GM19468 (cell line): ENCODE data around the gene TRIM46.

ENCODE experiments used
- ATAC-seq: cut with Tn5 transposase; IDR thresholded peaks from one replicate; pipeline ENCODE4 v1.9.1; 2021; ENCODE audit warnings: mild to moderate bottlenecking, moderate library complexity, moderate number of reproducible peaks; ENCODE audit not compliant: unreplicated experiment; ENCODE audit errors: extremely low read depth

TRIM46 gene

DNA sequence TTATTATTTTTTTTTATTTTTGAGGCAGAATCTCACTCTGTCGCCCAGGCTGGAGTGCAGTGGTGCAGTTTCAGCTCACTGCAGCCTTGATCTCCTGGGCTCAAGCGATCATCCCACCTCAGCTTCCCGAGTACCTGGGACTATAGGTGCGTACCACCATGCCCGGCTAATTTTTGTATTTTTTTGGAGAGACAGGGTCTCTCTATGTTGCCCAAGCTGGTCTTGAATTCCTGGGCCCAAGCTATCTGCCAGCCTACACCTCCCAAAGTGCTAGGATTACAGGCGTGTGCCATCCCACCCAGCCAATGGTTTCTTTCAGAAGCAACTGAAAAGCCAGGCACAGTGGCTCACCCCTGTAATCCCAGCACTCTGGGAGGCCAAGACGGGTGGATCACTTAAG is 2.8 kb upstream of the TRIM46 start:
- no peak for ATAC-seq

DNA sequence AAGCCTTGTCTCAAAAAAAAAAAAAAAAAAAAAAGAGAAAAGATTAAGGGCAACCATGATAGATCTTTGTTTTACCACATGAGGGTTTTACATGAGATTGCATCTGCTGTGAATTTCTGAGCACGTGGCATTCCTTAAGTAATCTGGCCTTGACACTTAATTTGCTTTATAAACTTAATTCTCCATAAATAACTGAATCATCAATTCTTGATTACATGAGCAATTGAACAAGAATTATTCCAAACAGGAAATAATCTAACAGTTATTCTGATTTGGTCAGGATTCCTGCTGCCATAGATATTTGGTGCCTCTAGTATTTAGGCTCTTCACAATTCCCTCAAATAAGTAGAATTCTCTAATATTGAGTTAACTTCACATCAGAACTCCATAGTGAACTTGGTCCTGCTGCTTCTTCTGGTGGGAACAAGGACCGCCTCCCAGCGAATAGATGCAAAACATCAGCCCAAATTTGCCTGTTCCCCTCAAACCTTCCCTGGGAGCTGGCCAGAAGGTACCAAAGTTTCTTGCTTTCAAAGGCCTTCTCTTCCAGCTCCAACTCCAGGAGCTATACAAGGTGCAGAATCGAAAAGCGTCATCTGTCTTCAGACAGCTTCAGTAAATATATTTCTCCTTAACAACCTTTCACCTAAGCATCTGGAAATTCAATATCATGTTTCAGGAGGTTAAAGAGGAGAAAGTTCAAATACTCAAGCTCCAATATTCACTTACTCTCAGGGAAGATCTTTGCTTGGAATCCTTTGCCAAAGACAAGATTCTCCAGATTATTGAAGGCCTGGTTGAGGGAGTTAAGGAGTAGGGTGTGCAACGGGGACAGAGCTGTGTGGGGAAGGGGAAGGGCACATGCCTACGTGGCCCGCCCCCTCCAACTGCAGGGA is 1.6 kb upstream of the TRIM46 start:
- ATAC-seq = peak; percentile 15

DNA sequence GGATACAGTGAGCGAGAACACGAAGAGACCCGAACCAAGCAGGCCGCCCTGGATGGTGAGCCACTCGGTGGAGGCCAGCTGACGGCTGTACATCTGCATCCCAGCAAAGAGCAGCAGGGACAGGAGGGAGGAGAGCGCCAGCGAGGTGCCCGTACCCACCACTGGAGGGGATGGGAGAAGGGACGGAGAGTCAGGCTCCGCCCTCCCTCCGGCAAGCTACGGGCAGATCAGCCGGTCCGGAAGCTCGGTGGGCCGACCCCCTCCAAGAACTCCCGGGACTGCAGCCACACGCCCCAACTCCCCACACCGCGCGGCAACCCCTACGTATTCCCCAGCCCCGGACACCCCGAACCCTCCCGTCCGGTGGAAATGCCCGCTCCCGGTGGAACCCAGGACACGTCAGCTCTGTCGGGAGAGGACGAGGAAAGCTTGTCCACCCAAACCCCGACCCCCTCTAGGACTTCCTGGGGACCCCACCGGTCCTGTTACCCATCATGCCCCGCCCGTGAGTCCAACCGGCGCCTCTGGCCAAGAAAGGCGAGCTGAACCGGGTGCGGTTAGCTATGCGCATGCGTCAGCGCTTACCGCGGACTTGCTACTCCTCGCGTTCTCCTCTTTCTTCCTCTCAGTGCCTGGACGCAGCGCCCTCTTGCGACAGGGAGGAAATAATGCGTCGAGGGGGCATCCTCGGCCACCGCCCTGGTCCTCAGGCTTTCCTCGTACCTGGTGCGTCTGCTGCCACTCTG is 744 bp upstream of the TRIM46 start, which contains the start of gene KRTCAP2:
KRTCAP2 (minus strand) TSS at position 573 of the 746 bp plus-strand sequence; CDS start at position 493, 80 bp downstream.
- ATAC-seq = peak; percentile 27

DNA sequence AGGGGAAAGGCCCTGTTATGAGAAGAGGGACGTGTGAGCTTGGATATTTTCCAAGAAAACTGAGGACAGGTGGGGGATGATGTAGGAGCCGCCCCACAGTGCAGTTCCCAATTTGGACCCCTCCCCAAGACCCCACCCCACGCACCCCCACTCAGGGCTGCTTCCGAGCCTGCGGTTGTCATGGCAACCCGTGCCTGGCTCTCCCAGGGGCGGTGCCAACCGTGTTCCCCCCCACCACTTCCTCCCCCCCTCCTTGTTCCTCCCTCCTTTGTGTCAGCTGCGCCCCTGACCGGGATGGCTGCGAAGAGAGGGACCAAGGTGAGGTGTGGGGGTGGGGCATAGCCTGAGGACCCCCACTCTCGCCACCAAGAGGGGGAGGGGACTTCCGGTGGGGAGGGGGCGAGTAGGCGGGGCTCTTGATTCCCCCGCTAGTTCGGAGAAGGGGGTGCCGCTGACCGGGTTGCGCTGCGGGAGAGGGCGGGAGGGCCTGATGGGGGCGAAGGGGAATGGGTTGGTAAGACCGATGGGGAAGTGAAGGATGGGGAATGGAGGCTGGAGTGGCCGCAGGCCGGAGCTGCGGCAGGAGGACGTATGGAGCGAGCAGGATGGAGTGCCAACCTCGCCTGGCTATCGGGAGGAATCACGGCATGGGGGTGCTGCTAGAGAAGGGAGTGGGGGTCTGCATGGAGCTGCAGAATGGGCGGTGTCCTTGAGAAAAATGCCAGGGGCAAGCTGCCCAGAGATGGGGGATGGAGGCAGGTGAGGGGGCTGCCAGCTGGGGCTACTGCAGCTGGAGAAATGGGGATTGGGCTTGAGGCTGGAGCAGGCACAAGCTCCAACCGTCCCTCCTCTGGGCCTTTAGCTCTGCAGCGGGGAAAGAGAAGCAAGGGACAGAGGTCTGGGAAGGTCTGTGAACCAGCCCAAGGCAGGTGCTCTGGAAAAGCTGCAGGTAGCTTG is 953 bp downstream of the TRIM46 start:
- ATAC-seq = no peak

GRCh38 chr1:155175281-155175926 is 1.8 kb downstream of the TRIM46 start:
- no peak for ATAC-seq

DNA sequence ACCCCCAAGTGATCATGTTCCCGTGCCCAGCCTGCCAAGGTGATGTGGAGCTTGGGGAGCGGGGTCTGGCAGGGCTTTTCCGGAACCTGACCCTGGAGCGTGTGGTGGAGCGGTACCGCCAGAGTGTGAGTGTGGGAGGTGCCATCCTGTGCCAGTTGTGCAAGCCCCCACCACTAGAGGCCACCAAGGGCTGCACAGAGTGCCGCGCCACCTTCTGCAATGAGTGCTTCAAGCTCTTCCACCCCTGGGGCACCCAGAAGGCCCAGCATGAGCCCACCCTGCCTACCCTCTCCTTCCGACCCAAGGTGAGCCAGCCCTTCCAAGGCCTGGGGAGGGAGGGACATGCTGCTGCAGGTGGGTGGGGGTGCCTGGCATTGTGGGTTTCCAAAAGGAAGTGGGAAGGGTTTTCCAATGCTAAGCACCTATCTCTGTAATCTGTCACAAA is 2.3 kb downstream of the TRIM46 start:
- ATAC-seq = no peak

DNA sequence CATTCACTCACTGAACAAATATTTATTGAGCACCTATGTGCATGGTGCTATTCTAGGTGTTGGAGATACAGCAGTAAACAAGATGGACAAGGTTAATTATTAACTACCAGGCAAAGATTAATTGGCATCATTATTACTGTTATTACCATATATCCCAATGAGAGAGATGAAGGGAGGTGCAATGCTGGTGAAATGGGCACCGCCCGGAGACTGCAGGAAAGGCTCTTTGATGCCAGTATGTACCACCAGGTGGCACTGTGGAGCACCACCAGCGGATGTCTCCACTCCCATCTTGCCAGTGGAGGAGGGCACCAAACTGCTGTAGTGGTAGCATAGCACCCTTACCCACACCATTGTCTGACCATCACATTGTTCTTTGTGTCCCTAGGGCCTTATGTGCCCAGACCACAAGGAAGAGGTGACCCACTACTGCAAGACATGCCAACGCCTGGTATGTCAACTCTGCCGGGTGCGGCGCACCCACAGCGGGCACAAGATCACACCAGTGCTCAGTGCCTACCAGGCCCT is 3.0 kb downstream of the TRIM46 start:
- no peak for ATAC-seq

- ATAC-seq = no peak
Observed at GRCh38 chr1:155177192-155177917, 3.7 kb downstream of the TRIM46 start.

DNA sequence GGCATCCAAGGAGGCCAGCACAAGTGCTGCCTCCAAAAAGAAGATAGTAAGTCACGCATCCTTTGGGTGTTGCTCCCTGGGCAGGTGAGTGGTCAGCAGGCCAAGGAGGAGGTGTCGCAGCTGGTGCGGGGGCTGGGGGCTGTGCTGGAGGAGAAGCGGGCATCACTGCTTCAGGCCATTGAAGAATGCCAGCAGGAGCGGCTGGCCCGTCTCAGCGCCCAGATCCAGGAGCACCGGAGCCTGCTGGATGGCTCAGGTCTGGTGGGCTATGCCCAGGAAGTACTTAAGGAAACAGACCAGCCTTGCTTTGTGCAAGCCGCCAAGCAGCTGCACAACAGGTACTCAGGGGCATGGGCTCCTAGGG is 4.3 kb downstream of the TRIM46 start:
- ATAC-seq = no peak

DNA sequence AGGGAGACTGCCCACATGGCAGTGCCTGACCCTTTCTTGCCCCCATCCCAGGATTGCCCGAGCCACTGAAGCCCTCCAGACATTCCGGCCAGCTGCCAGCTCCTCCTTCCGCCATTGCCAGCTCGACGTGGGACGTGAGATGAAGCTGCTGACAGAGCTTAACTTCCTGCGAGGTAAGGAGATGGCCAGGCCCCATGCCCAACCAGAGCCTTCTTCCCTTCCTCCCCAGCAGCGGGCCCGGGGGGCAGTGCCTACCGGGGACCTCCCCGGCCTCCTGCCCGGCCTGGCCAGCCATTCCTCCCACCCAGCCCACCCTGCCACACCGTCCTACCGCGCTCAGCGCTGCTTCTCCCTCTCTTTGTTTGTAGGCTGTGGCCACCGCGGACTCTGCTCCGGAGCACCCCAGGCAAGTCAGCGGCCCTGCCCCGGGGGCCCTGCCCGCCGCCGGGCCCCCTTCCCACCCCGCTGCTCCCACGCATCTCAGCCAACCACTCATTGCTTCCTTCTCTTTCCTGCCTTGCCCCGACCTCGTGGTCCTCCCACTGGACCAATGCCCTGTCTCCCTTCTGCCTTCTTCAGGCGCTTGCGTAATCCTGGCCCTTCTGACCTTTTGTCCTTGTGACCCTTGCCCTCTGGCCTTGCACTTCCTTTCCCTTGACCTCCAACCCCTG is 4.9 kb downstream of the TRIM46 start:
- ATAC-seq = no peak

GRCh38 chr1:155179112-155180031 is 5.7 kb downstream of the TRIM46 start:
- ATAC-seq = no peak

DNA sequence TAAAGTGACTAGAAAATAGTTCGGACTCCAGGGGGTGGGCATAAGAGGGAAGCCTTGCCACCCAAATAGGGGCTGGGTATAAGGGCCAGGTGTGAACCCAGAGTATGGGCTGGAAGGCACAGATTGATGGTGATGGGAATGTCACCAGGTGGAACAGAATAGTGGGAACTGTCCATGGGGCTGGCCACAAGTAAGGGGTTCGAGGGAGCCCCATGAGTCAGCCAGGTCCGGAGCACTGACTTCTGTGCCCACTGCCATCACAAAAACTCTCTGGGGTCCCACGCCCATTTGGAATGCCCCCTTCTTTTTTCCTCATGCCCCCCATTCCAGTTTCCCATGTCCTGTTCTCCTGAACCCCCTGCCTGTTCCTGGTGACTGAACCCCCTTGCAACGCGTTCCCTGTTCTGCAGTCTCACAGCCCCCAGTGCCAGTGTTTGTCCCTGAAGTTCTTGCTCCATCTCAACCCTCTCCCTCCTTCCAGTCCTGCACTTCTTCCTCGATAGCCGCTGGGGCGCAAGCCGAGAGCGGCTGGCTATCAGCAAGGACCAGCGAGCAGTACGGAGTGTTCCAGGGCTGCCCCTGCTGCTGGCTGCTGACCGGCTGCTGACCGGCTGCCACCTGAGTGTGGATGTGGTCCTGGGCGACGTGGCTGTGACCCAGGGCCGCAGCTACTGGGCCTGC is 7.9 kb downstream of the TRIM46 start:
- no peak for ATAC-seq

DNA sequence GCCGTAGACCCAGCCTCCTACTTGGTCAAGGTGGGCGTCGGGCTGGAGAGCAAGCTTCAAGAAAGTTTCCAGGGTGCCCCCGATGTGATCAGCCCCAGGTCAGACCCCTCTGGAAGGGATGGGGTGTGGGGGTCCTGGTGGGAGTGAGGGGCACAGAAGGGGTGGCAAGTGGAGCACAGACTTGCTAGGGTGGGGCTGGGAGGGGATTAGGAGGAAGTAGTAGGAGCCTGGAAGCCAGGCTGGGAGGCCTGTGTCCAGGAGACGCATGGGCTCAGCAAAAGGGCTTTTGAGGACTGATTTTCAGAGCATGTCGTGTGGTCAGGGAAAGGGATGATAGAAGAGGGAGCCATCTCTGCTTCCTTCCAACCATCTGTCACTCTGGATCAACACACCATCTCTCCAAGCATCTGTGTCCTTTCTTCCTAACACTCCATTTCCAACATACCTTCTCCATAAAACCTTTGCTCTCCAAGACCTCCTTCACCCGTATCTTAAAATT is 8.5 kb downstream of the TRIM46 start:
- ATAC-seq = no peak

GRCh38 chr1:155183775-155184221 is 10.1 kb downstream of the TRIM46 start:
- no peak for ATAC-seq

DNA sequence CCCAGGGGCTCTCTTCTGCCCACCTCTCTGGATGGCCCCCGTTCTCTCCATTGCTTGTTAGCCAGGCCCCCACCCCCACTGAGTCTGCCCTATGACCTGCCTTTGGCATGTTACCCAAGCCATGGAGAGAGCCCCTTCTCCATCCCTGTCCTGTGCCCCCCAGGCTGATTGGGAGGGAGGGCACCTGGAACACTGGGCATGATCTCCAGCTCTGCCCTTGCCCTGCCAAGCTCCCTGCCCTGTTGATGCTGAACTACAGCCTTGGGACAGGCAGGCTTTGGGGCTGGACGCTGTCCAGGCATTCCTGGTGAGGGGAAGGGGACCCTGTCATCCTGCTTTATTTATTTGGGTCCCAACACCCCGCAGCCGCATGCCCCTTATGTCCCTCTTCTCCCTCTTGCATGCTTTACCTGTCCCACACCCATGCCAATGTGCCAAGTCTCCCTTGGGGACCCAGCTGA is 10.7 kb downstream of the TRIM46 start:
- ATAC-seq = no peak
